HepG2 (cell line): Measurements from ENCODE around the gene EIF5A. TPM values are rescaled to one million over a fixed set of nuclear protein-coding genes. Genes with fewer than 3 reads are reported as not detected.

Experiments
- ATAC-seq: fragments of 200-7000 bp; cut with Tn5 transposase; 3 replicates; pipeline ENCODE4 v1.9.1; 2020; ENCODE audit warnings: mild to moderate bottlenecking, moderate library complexity
- BruUV-seq: library from RNA; stranded (reverse); fragments of 400-500 nt; replicated peaks from 2 replicates; lab custom pipeline; 2021; lab: Mats Ljungman, UMichigan
- CTCF ChIA-PET: fragments of 300-600 bp; formaldehyde crosslinking; extraction: SDS; loops from one replicate; lab custom pipeline; 2021; ENCODE audit warnings: low total read pairs, inconsistent platforms, low intra/inter-chr PET ratio; lab: Yijun Ruan, JAX
- POLR2A ChIA-PET: fragments of 350-600 bp; sonication (Branson Sonifier 250); formaldehyde crosslinking; loops from one replicate; lab custom pipeline; 2020; ENCODE audit warnings: antibody characterized with exemption, inconsistent platforms; lab: Yijun Ruan, JAX
- DNase-seq: peaks from one replicate; pipeline ENCODE4 v3.0.0-alpha.2; 2015; ENCODE audit warnings: low spot score
- FAIRE-seq: peaks from 3 replicates; lab custom pipeline; 2011; peaks lifted over from hg19 to GRCh38; lab: Jason Lieb, UNC
- H2AFZ ChIP-seq: one replicate; pipeline ENCODE4 v1.6.1; 2011; ENCODE audit warnings: low read length, inconsistent platforms
- H3K27ac ChIP-seq: fragments of 300-600 bp; 3 replicates; pipeline ENCODE4 v1.8.0; 2011; ENCODE audit warnings: mixed run types, mild to moderate bottlenecking, mixed read lengths, low read length, inconsistent platforms; ENCODE audit not compliant: insufficient read depth; ENCODE audit errors: extremely low read length
- H3K27me3 ChIP-seq, 2 experiments: fragments of 200-600 bp in 1 of 2; 2 replicates in 1 of 2; 3 replicates in 1 of 2; pipeline versions ENCODE4 v1.6.0 to v1.8.0; 2011; ENCODE audit warnings: low read length in 2 of 2, mild to moderate bottlenecking in 2 of 2, moderate library complexity in 2 of 2, inconsistent platforms in 1 of 2; ENCODE audit not compliant: insufficient read depth in 2 of 2, control insufficient read depth in 1 of 2
- H3K36me3 ChIP-seq, 2 experiments: fragments of 200-600 bp in 1 of 2; replicated peaks in 1 of 2; 2 replicates in 1 of 2; 3 replicates in 1 of 2; pipeline versions ENCODE4 v1.5.1 to v1.8.0; 2011; ENCODE audit warnings: low read length in 2 of 2, inconsistent platforms in 1 of 2; ENCODE audit not compliant: insufficient read depth in 2 of 2, control insufficient read depth in 1 of 2
- H3K4me1 ChIP-seq: 2 replicates; pipeline ENCODE4 v1.5.1; 2012; ENCODE audit warnings: low read length, inconsistent platforms; ENCODE audit not compliant: insufficient read depth
- H3K4me2 ChIP-seq: 2 replicates; pipeline ENCODE4 v1.6.0; 2011; ENCODE audit warnings: low read depth, low read length, inconsistent platforms
- H3K4me3 ChIP-seq, 3 experiments: fragments of 200-600 bp in 1 of 3; sonication (generic), shearing (Covaris generic) in 1 of 3; replicated peaks in 1 of 3; 2 replicates each; pipeline ENCODE4 v1.5.1; 2011 to 2016; ENCODE audit warnings: low read length in 3 of 3, inconsistent platforms in 2 of 3, low read depth in 2 of 3, mild to moderate bottlenecking in 2 of 3, control low read depth in 1 of 3, mixed read lengths in 1 of 3; ENCODE audit not compliant: insufficient read depth in 1 of 3
- H3K79me2 ChIP-seq: one replicate; pipeline ENCODE4 v1.6.1; 2011; ENCODE audit warnings: low read length, inconsistent platforms; ENCODE audit not compliant: insufficient read depth
- H3K9ac ChIP-seq: 2 replicates; pipeline ENCODE4 v1.6.0; 2011; ENCODE audit warnings: mild to moderate bottlenecking, low read depth, low read length, inconsistent platforms; ENCODE audit not compliant: insufficient read depth
- H3K9me3 ChIP-seq: 2 replicates; pipeline ENCODE4 v1.5.1; 2012; ENCODE audit warnings: mild to moderate bottlenecking, low read length
- H4K20me1 ChIP-seq: 2 replicates; pipeline ENCODE4 v1.6.0; 2011; ENCODE audit warnings: inconsistent platforms, mild to moderate bottlenecking, low read length, moderate library complexity; ENCODE audit not compliant: insufficient read depth
- BATF2 ChIP-seq: sonication (generic); formaldehyde crosslinking; IDR thresholded peaks from 2 replicates; pipeline ENCODE4 v1.8.0; 2022; ENCODE audit warnings: mild to moderate bottlenecking, missing genetic modification reagents, moderate library complexity
- ISL2 ChIP-seq: sonication (generic); formaldehyde crosslinking; IDR thresholded peaks from 2 replicates; pipeline ENCODE4 v1.5.0; 2020; ENCODE audit warnings: missing genetic modification reagents
- KDM1A ChIP-seq: IDR thresholded peaks from 2 replicates; pipeline ENCODE4 v1.6.1; 2016; ENCODE audit warnings: missing compliant biosample characterization
- KDM4B ChIP-seq: sonication (generic); formaldehyde crosslinking; IDR thresholded peaks from 2 replicates; pipeline ENCODE4 v1.4.0; 2020; ENCODE audit warnings: missing genetic modification reagents
- MAF1 ChIP-seq: sonication (generic); formaldehyde crosslinking; IDR thresholded peaks from 2 replicates; pipeline ENCODE4 v1.5.0; 2020; ENCODE audit warnings: missing genetic modification reagents, borderline replicate concordance
- NONO ChIP-seq, 2 experiments: fragments of 450-650 bp in 1 of 2; sonication (generic) in 1 of 2; formaldehyde crosslinking in 1 of 2; IDR thresholded peaks in 1 of 2; conservative IDR thresholded peaks in 1 of 2; 2 replicates each; pipeline versions ENCODE4 v1.6.1 to v1.8.0; 2017 to 2022; ENCODE audit warnings: mild to moderate bottlenecking in 1 of 2, missing genetic modification reagents in 1 of 2, moderate library complexity in 1 of 2
- NR2F6 ChIP-seq, 2 experiments: IDR thresholded peaks; 2 replicates each; pipeline ENCODE4 v1.6.1; 2016; ENCODE audit warnings: antibody characterized with exemption in 1 of 2, mild to moderate bottlenecking in 1 of 2
- PAXIP1 ChIP-seq: sonication (generic); formaldehyde crosslinking; conservative IDR thresholded peaks from 2 replicates; pipeline ENCODE4 v1.4.0; 2020; ENCODE audit warnings: mild to moderate bottlenecking, missing genetic modification reagents, moderate library complexity
- PHF21A ChIP-seq: sonication (generic); formaldehyde crosslinking; IDR thresholded peaks from 2 replicates; pipeline ENCODE4 v1.5.0; 2020; ENCODE audit warnings: mild to moderate bottlenecking, missing genetic modification reagents
- REXO4 ChIP-seq: sonication (generic); formaldehyde crosslinking; IDR thresholded peaks from 2 replicates; pipeline ENCODE4 v1.8.0; 2022; ENCODE audit warnings: missing genetic modification reagents, mild to moderate bottlenecking, borderline replicate concordance
- SCMH1 ChIP-seq: sonication (generic); formaldehyde crosslinking; IDR thresholded peaks from 2 replicates; pipeline ENCODE4 v1.9.0; 2021; ENCODE audit warnings: missing genetic modification reagents, mild to moderate bottlenecking, borderline replicate concordance
- TGIF2 ChIP-seq: IDR thresholded peaks from 2 replicates; pipeline ENCODE4 v1.6.1; 2016; ENCODE audit warnings: control low read depth, missing compliant biosample characterization
- ZBTB14 ChIP-seq: sonication (generic); formaldehyde crosslinking; IDR thresholded peaks from 2 replicates; pipeline ENCODE4 v1.4.0; 2020; ENCODE audit warnings: missing genetic modification reagents
- ZFP36 ChIP-seq: fragments of 150-350 bp; IDR thresholded peaks from 2 replicates; pipeline ENCODE4 v1.6.1; 2018; ENCODE audit warnings: borderline replicate concordance, low read length, low read depth; ENCODE audit not compliant: partially characterized antibody
- ZMAT3 ChIP-seq: sonication (generic); formaldehyde crosslinking; conservative IDR thresholded peaks from 2 replicates; pipeline ENCODE4 v1.7.0; 2021; ENCODE audit warnings: missing genetic modification reagents
- ZNF615 ChIP-seq: sonication (generic); formaldehyde crosslinking; IDR thresholded peaks from 2 replicates; pipeline ENCODE4 v1.5.0; 2020; ENCODE audit warnings: mild to moderate bottlenecking, missing genetic modification reagents, borderline replicate concordance
- WGBS: methylation state at CpG from one replicate; pipeline ENCODE4 v1.1.6; 2017; ENCODE audit warnings: low lambda C conversion rate; 5-methylcytosine and 5-hydroxymethylcytosine counted together
- in situ Hi-C: cut with HindIII; loops from 2 replicates; pipeline ENCODE4 v1.10.0; 2017; ENCODE audit warnings: low pct_unique_long_range_greater_than_20kb; ENCODE audit not compliant: extremely low pct_ligation_motif_present
- intact Hi-C: fragments of 100-400 bp; cut with micrococcal nuclease; formaldehyde crosslinking; loops from one replicate; pipeline ENCODE4 v1.10.0; 2022; ENCODE audit not compliant: unreplicated experiment
- polyA plus RNA-seq, 8 experiments: library from polyadenylated mRNA; depleted of rRNA in 3 of 8; stranded (reverse) in 7 of 8; unstranded in 1 of 8; fragments of >200 nt; fragmentation: Illumina TruSeq in 4 of 8; extraction: Trizol in 4 of 8; gene quantifications; 2 replicates each; pipeline versions ENCODE4 v1.2.1 to v1.2.3, GENCODE V29; 2011 to 2016; ENCODE audit warnings: low read depth in 4 of 8, missing spikeins in 1 of 8, mixed read lengths in 1 of 8; ENCODE audit not compliant: insufficient read depth in 1 of 8
- total RNA-seq, 5 experiments: library from RNA; depleted of rRNA; stranded (reverse); fragments of >200 nt; fragmentation: Illumina TruSeq; extraction: Trizol; gene quantifications; 2 replicates each; pipeline ENCODE4 v1.2.3, GENCODE V29; 2016; ENCODE audit warnings: low read depth in 1 of 5

EIF5A gene
- total and polyA plus RNA-seq, 2 of the 13 experiments (the other 11 are each of a cell fraction or from before 2014, with no cell fraction given) = 319 to 337 TPM

- no peak overlapping the region for H3K4me2 ChIP-seq
- ATAC-seq (no peak), DNase-seq (no peak), FAIRE-seq (no peak)
- H3K4me1 ChIP-seq = peaks cover 38% of the 10 kb centered on the region
- H4K20me1 ChIP-seq = no peaks in the 10 kb centered on the region
- WGBS = 97% methylated on average over 6 of the region's 18 CpGs
- H3K27me3 ChIP-seq = no peaks in the 10 kb centered on the region
- no peak overlapping the region for H2AFZ ChIP-seq
- H3K4me3 ChIP-seq = no peak overlapping the region
- peaks cover 8 to 9% of the 10 kb centered on the region in 2 experiments; a peak in 4 of 5 replicates for H3K36me3 ChIP-seq
- H3K9ac ChIP-seq = no peak overlapping the region
- intact Hi-C loops (loop anchor here (5.0 kb wide), 1 partner anchor 41 kb away; the partner anchor contains the start of gene GABARAP), in situ Hi-C loops (loop anchor here (10.0 kb wide), 1 partner anchor 239 kb away; the partner anchor contains the start of gene SLC16A11)
- no peaks in the 10 kb centered on the region for H3K9me3 ChIP-seq
- CTCF ChIA-PET = no interaction called here
- no peak overlapping the region for H3K27ac ChIP-seq
- no peaks in the 10 kb centered on the region for H3K79me2 ChIP-seq
- no TSS peak for BruUV-seq
- POLR2A ChIA-PET = interaction anchor here (1.6 to 3.9 kb wide), 5 partner anchors 9 to 63 kb away, joined by 6 to 35 read pairs (median 16); partner anchors contain the start of genes ACADVL, CTDNEP1, DLG4 and ELP5
- no peak for TF ChIP-seq TGIF2 (CRISPR knock-in tag)
- no peak for TF ChIP-seq SCMH1 (CRISPR knock-in tag)
- TF ChIP-seq BATF2 (CRISPR knock-in tag) = no peak
- no peak for TF ChIP-seq ZBTB14
- TF ChIP-seq NR2F6 (IDR thresholded peaks at IDR 0.05) = no peak
- no peak for TF ChIP-seq NR2F6 (CRISPR knock-in tag; IDR thresholded peaks at IDR 0.05)
- TF ChIP-seq NONO (IDR thresholded peaks at IDR 0.05) = no peak
- TF ChIP-seq NONO (CRISPR knock-in tag; conservative IDR thresholded peaks at IDR 0.05) = no peak
- no peak for TF ChIP-seq ZFP36
- no peak for TF ChIP-seq KDM1A (CRISPR knock-in tag)
- no peak for TF ChIP-seq ISL2 (CRISPR knock-in tag)
- TF ChIP-seq ZNF615 = no peak
- TF ChIP-seq PHF21A (CRISPR knock-in tag) = no peak
- TF ChIP-seq KDM4B (CRISPR knock-in tag) = no peak
- no peak for TF ChIP-seq PAXIP1 (CRISPR knock-in tag)
- no peak for TF ChIP-seq MAF1 (CRISPR knock-in tag)
- no peak for TF ChIP-seq ZMAT3 (CRISPR knock-in tag)
- no peak for TF ChIP-seq REXO4
Measured at GRCh38 chr17:7283471-7284216, 23.8 kb upstream of the EIF5A start.
